Sigmoid colon (tissue), 7 donors: ENCODE measurements around the gene GALNT18. TPM values are rescaled to one million over a fixed set of nuclear protein-coding genes. Genes with fewer than 3 reads are reported as not detected.

Experiments
- DNase-seq: peaks from one replicate; pipeline ENCODE4 v3.0.0-alpha.2; 2019
- H3K27ac ChIP-seq, 4 donors: fragments of 200-600 bp; sonication (generic); one replicate each; pipeline ENCODE4 v1.5.1; 2016 to 2019; ENCODE audit warnings: mild to moderate bottlenecking in 1 of 4
- H3K27me3 ChIP-seq, 3 donors: fragments of 200-600 bp; sonication (generic); one replicate each; pipeline ENCODE4 v1.5.1; 2019; ENCODE audit warnings: mild to moderate bottlenecking in 1 of 3
- H3K36me3 ChIP-seq, 4 donors: fragments of 200-600 bp; sonication (generic); one replicate each; pipeline ENCODE4 v1.5.1; 2016 to 2019
- H3K4me1 ChIP-seq, 4 donors: fragments of 200-600 bp; sonication (generic); one replicate each; pipeline ENCODE4 v1.5.1; 2017 to 2019
- H3K4me3 ChIP-seq, 4 donors: fragments of 200-600 bp; sonication (generic); one replicate each; pipeline ENCODE4 v1.5.1; 2017 to 2019; ENCODE audit warnings: mild to moderate bottlenecking in 2 of 4, moderate library complexity in 1 of 4
- H3K9me3 ChIP-seq, 4 donors: fragments of 200-600 bp in 3 of 4; sonication (generic) in 3 of 4; one replicate each; pipeline versions ENCODE4 v1.5.1 to v1.6.1; 2013 to 2019
- CTCF ChIP-seq, 4 experiments: fragments of 450-650 bp in 3 of 4; fragments of 200-600 bp in 1 of 4; IDR thresholded peaks; one replicate each; pipeline ENCODE4 v1.5.1; 2016 to 2019; ENCODE audit warnings: antibody characterized with exemption in 4 of 4, mild to moderate bottlenecking in 3 of 4, moderate library complexity in 2 of 4
- EP300 ChIP-seq, 4 donors: sonication (generic); formaldehyde crosslinking; IDR thresholded peaks; one replicate each; pipeline ENCODE4 v1.6.1; 2017; ENCODE audit warnings: antibody characterized with exemption in 4 of 4
- POLR2A ChIP-seq, 2 donors: fragments of 450-650 bp; IDR thresholded peaks; one replicate each; pipeline ENCODE4 v1.6.1; 2016; ENCODE audit warnings: antibody characterized with exemption in 2 of 2, mild to moderate bottlenecking in 2 of 2, moderate library complexity in 2 of 2
- POLR2AphosphoS5 ChIP-seq, 4 donors: sonication (generic); formaldehyde crosslinking; IDR thresholded peaks; one replicate each; pipeline ENCODE4 v1.6.1; 2017; ENCODE audit warnings: antibody characterized with exemption in 4 of 4
- WGBS, 2 donors: extraction: QIAGEN DNeasy Blood & Tissue Kit; methylation state at CpG; one replicate each; pipeline ENCODE4 v1.1.7; 2013; 5-methylcytosine and 5-hydroxymethylcytosine counted together
- intact Hi-C: fragments of 100-400 bp; cut with DNase I; formaldehyde crosslinking; loops from one replicate; pipeline ENCODE4 v1.15.1; 2023
- polyA plus RNA-seq, 3 donors: library from polyadenylated mRNA; stranded (reverse); fragments of 200-250 nt; gene quantifications; one replicate each; pipeline ENCODE4 v1.2.3, GENCODE V29; 2013
- total RNA-seq, 4 donors: library from RNA; depleted of rRNA; stranded (reverse); fragments of >200 nt; gene quantifications; one replicate each; pipeline ENCODE4 v1.1.0, GENCODE V29; 2016
- donor health status: healthy with polysubstance abuse.
- donor health status: Bipolar disorder and iron deficiency.
- donor health status: healthy.

Gene GALNT18
- total and polyA plus RNA-seq, 7 donors = 0.92 to 48.6 (median 34.9) TPM

GRCh38 chr11:11309906-11310305 lies 311.9 kb downstream of the GALNT18 start:
- Histone ChIP-seq H3K9me3 (no peaks in the 10 kb centered on the region), H3K36me3 (peaks cover 0 to 9% (median 0%) of the 10 kb centered on the region in 4 donors), H3K27ac (no peak overlapping the region), H3K4me1 (peaks cover 0 to 20% (median 15%) of the 10 kb centered on the region in 4 donors), H3K27me3 (no peaks in the 10 kb centered on the region), H3K4me3 (no peak overlapping the region)
- TF ChIP-seq EP300 (IDR thresholded peaks at IDR 0.05) (no peak), POLR2AphosphoS5 (IDR thresholded peaks at IDR 0.05) (no peak), CTCF (IDR thresholded peaks at IDR 0.05) (no peak), POLR2A (IDR thresholded peaks at IDR 0.05) (no peak)
- DNase-seq = no peak
- intact Hi-C loops = no loop called here
- 94 to 99% methylated on average over 2 of the region's 2 CpGs for WGBS, 2 donors

DNA sequence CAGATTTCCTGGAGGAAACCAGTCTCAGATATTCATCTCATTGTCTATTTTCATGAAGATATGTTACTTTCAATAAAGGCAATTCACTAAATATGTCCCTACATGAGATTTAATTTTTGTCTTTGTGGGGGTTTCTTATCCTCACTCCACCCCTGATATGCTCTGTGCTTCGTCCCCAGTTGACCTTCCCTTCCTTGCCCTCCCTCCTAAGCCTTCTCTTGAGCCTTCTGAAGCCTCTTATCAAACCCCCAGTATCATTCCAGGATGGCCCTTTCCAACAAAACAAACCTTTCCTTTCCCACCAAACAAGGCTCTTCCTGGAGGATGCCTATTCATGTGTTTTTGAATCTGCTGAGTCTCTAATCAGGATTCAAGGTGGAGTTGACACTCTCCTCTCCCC lies 313.6 kb downstream of the GALNT18 start:
- 55 to 83% methylated on average over 1 of the region's 1 CpG for WGBS, 2 donors
- Histone ChIP-seq H3K9me3 (no peaks in the 10 kb centered on the region), H3K4me3 (no peak overlapping the region), H3K27me3 (no peaks in the 10 kb centered on the region), H3K36me3 (peaks cover 0 to 23% (median 2%) of the 10 kb centered on the region in 4 donors), H3K4me1 (peaks cover 0 to 3% (median 1%) of the 10 kb centered on the region in 4 donors), H3K27ac (no peak overlapping the region)
- TF ChIP-seq EP300 (IDR thresholded peaks at IDR 0.05) = no peak
- no peak for TF ChIP-seq POLR2A (IDR thresholded peaks at IDR 0.05)
- no peak for TF ChIP-seq CTCF (IDR thresholded peaks at IDR 0.05)
- TF ChIP-seq POLR2AphosphoS5 (IDR thresholded peaks at IDR 0.05) = no peak
- intact Hi-C loops = no loop called here
- no peak for DNase-seq

DNA sequence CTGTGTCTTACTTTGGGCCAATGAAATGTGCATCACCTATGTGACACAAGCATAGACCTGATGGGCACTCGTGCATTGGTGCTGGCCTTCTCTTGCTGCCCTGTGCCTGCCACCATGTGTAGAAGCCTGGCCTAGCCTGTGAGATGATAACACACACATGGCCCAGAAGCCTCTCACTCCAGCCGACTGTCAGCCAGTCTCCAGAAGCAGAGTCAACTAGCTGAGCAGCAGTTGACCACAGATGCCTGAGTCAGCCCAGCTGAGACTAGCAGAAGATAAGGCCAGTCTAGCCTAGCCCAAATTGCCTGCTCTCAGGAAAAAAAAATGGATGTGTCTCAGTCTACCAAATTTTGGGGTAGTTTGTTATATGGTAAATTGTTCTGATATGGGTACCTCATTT lies 314.9 kb downstream of the GALNT18 start:
- Histone ChIP-seq H3K4me1 (no peaks in the 10 kb centered on the region), H3K9me3 (no peaks in the 10 kb centered on the region), H3K4me3 (no peak overlapping the region), H3K27ac (no peak overlapping the region), H3K27me3 (no peaks in the 10 kb centered on the region), H3K36me3 (peaks cover 0 to 27% (median 2%) of the 10 kb centered on the region in 4 donors)
- 78 to 88% methylated on average over 2 of the region's 2 CpGs for WGBS, 2 donors
- TF ChIP-seq EP300 (IDR thresholded peaks at IDR 0.05) = no peak
- no peak for TF ChIP-seq POLR2AphosphoS5 (IDR thresholded peaks at IDR 0.05)
- TF ChIP-seq CTCF (IDR thresholded peaks at IDR 0.05) = no peak
- TF ChIP-seq POLR2A (IDR thresholded peaks at IDR 0.05) = no peak
- intact Hi-C loops = no loop called here
- DNase-seq = no peak

- Histone ChIP-seq H3K27me3 (no peaks in the 10 kb centered on the region), H3K9me3 (no peaks in the 10 kb centered on the region), H3K36me3 (peaks cover 0 to 27% (median 2%) of the 10 kb centered on the region in 4 donors), H3K4me1 (no peaks in the 10 kb centered on the region), H3K27ac (no peak overlapping the region), H3K4me3 (no peak overlapping the region)
- no peak for DNase-seq
- WGBS, 2 donors = 80 to 85% methylated on average over 7 of the region's 7 CpGs
- intact Hi-C loops = no loop called here
- TF ChIP-seq POLR2A (IDR thresholded peaks at IDR 0.05) (no peak), CTCF (IDR thresholded peaks at IDR 0.05) (no peak), POLR2AphosphoS5 (IDR thresholded peaks at IDR 0.05) (no peak), EP300 (IDR thresholded peaks at IDR 0.05) (no peak)
These were observed 317.3 kb downstream of the GALNT18 start for GRCh38 chr11:11304550-11304949.

DNA sequence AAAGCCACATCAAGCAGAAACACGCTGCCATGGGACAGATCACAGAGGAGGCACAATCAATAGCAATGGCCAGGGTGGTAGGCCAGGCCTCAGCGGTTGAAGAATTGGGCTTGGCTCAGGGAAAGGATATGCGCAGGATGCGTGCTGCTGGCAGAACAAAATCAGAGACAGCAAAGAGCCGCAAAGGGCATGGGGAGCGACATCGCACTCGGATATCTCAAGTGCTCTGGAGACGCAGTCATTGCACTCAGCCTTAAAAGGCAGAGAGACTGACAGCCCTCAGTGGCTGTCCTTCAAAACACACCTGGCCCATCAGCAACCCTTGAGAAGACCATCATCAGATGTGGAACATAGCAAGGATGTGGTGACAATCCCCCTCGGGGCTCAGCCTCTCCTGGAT lies 319.2 kb downstream of the GALNT18 start:
- intact Hi-C loops = no loop called here
- Histone ChIP-seq H3K27me3 (no peaks in the 10 kb centered on the region), H3K9me3 (no peaks in the 10 kb centered on the region), H3K4me1 (peaks cover 0 to 4% (median under 1%) of the 10 kb centered on the region in 4 donors), H3K36me3 (peaks cover 0 to 27% (median 2%) of the 10 kb centered on the region in 4 donors), H3K27ac (no peak overlapping the region), H3K4me3 (no peak overlapping the region)
- 88 to 90% methylated on average over 10 of the region's 10 CpGs for WGBS, 2 donors
- TF ChIP-seq CTCF (IDR thresholded peaks at IDR 0.05) = no peak
- TF ChIP-seq EP300 (IDR thresholded peaks at IDR 0.05) = no peak
- TF ChIP-seq POLR2AphosphoS5 (IDR thresholded peaks at IDR 0.05) = no peak
- no peak for TF ChIP-seq POLR2A (IDR thresholded peaks at IDR 0.05)
- DNase-seq = no peak
